ENCODE measurements around the gene ACYP2. TPM values are rescaled to one million over a fixed set of nuclear protein-coding genes. Genes with fewer than 3 reads are reported as not detected.
A peak's percentile ranks its signal among the peaks of the same experiment; 100 is the strongest.

ACYP2 gene
- total RNA-seq, 6 experiments from 2014 or later = 8.6 to 15.8 (median 9.8) TPM

DNA sequence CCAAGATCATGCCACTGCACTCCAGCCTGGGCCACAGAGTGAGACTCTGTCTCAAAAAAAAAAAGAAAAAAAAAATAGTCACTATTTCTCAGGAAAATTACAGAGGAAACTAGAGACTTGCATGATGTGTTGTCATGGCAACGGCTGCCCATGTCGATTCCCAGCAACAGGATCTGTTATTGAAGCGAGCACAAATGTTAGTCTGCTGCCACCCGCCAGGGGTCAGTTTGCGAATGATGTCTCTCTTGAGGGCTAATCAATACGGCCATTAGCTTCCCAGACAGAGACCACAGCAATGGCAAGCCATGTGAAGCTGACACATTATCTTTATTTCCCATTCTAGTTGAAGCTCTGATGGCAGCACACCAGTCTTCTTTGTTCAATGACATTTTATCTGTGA, 32.4 kb upstream of the ACYP2 start:
- Mint-ChIP-seq H3K9me3 (no peaks in the 10 kb centered on the region), H3K4me3 (no peak overlapping the region), H3K27ac (no peak overlapping the region), H3K4me1 (ENCODE audit: low read depth) (peaks cover 30% of the 10 kb centered on the region), H3K36me3 (ENCODE audit: low read depth) (no peaks in the 10 kb centered on the region), H3K27me3 (ENCODE audit: insufficient read depth) (no peaks in the 10 kb centered on the region)
- no peak for DNase-seq
- TF ChIP-seq, protein P1, sequence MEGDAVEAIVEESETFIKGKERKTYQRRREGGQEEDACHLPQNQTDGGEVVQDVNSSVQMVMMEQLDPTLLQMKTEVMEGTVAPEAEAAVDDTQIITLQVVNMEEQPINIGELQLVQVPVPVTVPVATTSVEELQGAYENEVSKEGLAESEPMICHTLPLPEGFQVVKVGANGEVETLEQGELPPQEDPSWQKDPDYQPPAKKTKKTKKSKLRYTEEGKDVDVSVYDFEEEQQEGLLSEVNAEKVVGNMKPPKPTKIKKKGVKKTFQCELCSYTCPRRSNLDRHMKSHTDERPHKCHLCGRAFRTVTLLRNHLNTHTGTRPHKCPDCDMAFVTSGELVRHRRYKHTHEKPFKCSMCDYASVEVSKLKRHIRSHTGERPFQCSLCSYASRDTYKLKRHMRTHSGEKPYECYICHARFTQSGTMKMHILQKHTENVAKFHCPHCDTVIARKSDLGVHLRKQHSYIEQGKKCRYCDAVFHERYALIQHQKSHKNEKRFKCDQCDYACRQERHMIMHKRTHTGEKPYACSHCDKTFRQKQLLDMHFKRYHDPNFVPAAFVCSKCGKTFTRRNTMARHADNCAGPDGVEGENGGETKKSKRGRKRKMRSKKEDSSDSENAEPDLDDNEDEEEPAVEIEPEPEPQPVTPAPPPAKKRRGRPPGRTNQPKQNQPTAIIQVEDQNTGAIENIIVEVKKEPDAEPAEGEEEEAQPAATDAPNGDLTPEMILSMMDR (IDR thresholded peaks at IDR 0.05) = no peak

GRCh38 chr2:54083445-54083844, 32.0 kb upstream of the ACYP2 start:
- Mint-ChIP-seq H3K27me3 (ENCODE audit: insufficient read depth) (no peaks in the 10 kb centered on the region), H3K4me1 (ENCODE audit: low read depth) (peaks cover 34% of the 10 kb centered on the region), H3K27ac (no peak overlapping the region; the same call in 1 of the 2 replicates), H3K9me3 (no peaks in the 10 kb centered on the region), H3K4me3 (no peak overlapping the region), H3K36me3 (ENCODE audit: low read depth) (no peaks in the 10 kb centered on the region)
- no peak for DNase-seq
- TF ChIP-seq, protein P1 (IDR thresholded peaks at IDR 0.05) = no peak

- TF ChIP-seq, protein P1 (IDR thresholded peaks at IDR 0.05) = peak; percentile 58
- Mint-ChIP-seq H3K9me3 (no peaks in the 10 kb centered on the region), H3K27ac (no peak overlapping the region), H3K4me3 (no peak overlapping the region), H3K4me1 (ENCODE audit: low read depth) (peaks cover 38% of the 10 kb centered on the region), H3K36me3 (ENCODE audit: low read depth) (no peaks in the 10 kb centered on the region), H3K27me3 (ENCODE audit: insufficient read depth) (no peaks in the 10 kb centered on the region)
- no peak for DNase-seq
Observed at GRCh38 chr2:54084600-54084999, 30.8 kb upstream of the ACYP2 start.

DNA sequence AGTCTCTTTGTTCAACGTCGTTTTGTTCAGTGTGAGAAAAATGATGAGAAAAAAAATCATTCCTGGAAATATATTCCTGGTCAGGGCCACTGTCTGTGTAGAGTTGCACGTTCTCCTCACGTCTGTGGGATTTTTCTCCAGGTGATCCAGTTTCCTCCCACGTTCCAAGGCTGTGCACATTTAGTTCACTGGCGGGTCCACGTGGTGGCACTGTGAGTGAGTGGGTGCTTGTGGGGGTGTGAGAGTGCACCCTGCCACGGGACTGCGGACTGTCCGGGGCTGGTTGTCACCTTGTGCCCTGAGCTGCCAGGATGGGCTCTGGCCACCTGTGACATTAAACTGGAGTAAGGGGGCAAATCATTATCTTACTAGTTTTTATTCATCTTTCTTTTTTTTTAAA, 30.3 kb upstream of the ACYP2 start:
- Mint-ChIP-seq H3K36me3 (ENCODE audit: low read depth) (no peaks in the 10 kb centered on the region), H3K27ac (no peak overlapping the region), H3K27me3 (ENCODE audit: insufficient read depth) (no peaks in the 10 kb centered on the region), H3K4me1 (ENCODE audit: low read depth) (peaks cover 38% of the 10 kb centered on the region), H3K4me3 (no peak overlapping the region), H3K9me3 (no peaks in the 10 kb centered on the region)
- TF ChIP-seq, protein P1 (IDR thresholded peaks at IDR 0.05) = no peak
- DNase-seq = no peak

GRCh38 chr2:54086157-54086556, 29.3 kb upstream of the ACYP2 start:
- H3K4me1 Mint-ChIP-seq (ENCODE audit: low read depth) = peaks cover 38% of the 10 kb centered on the region
- no peaks in the 10 kb centered on the region for H3K36me3 Mint-ChIP-seq (ENCODE audit: low read depth)
- no peak for DNase-seq
- no peaks in the 10 kb centered on the region for H3K9me3 Mint-ChIP-seq
- TF ChIP-seq, protein P1 (IDR thresholded peaks at IDR 0.05) = no peak
- no peaks in the 10 kb centered on the region for H3K27me3 Mint-ChIP-seq (ENCODE audit: insufficient read depth)
- no peak overlapping the region for H3K27ac Mint-ChIP-seq
- no peak overlapping the region for H3K4me3 Mint-ChIP-seq

- Mint-ChIP-seq H3K36me3 (ENCODE audit: low read depth) (no peaks in the 10 kb centered on the region), H3K27me3 (ENCODE audit: insufficient read depth) (peaks cover 2% of the 10 kb centered on the region; the same call in 1 of the 2 replicates), H3K27ac (no peak overlapping the region), H3K4me3 (no peak overlapping the region), H3K9me3 (no peaks in the 10 kb centered on the region), H3K4me1 (ENCODE audit: low read depth) (peaks cover 32% of the 10 kb centered on the region)
- DNase-seq = peak; percentile 8
- TF ChIP-seq, protein P1 (IDR thresholded peaks at IDR 0.05) = no peak
Observed at GRCh38 chr2:54088191-54088634, 27.2 kb upstream of the ACYP2 start.

Data from HFFc6 (cell line).